Measurements from ENCODE around the gene KLHL24. TPM values are rescaled to one million over a fixed set of nuclear protein-coding genes. Genes with fewer than 3 reads are reported as not detected.

The KLHL24 gene
- total RNA-seq, 1 experiment from 2014 or later = 17.7 TPM

GRCh38 chr3:183592821-183593220 lies 42.6 kb upstream of the KLHL24 start:
- H3T11ph ChIP-seq (ENCODE audit: low read length) = no peak overlapping the region
- no peak overlapping the region for H2BK15ac ChIP-seq (ENCODE audit: low read depth, low read length)
- peaks cover 7 to 12% of the 10 kb centered on the region in 2 experiments for H3K9me3 Mint-ChIP-seq
- H3K9me3 ChIP-seq (ENCODE audit: control insufficient read depth, low read depth, low read length) = no peaks in the 10 kb centered on the region
- H2BK5ac ChIP-seq (ENCODE audit: insufficient read length, low read length) = no peak overlapping the region
- no peak overlapping the region for H2AK5ac ChIP-seq (ENCODE audit: insufficient read length, low read length)
- H3K27ac Mint-ChIP-seq = no peak overlapping the region
- H3K36me3 Mint-ChIP-seq (ENCODE audit: insufficient read depth in 1 of 3, low read depth in 3 of 3) = peaks cover 1 to 8% (median 4%) of the 10 kb centered on the region in 3 experiments; a peak in 4 of 7 replicates
- H2BK20ac ChIP-seq (ENCODE audit: low read depth, low read length, poor library complexity, severe bottlenecking) = no peak overlapping the region
- H4K20me1 ChIP-seq (ENCODE audit: control insufficient read depth, insufficient read depth, insufficient read length) = no peaks in the 10 kb centered on the region
- H3K23me2 ChIP-seq (ENCODE audit: insufficient read length, low read depth, low read length, poor library complexity, severe bottlenecking) = no peaks in the 10 kb centered on the region
- H3K9ac ChIP-seq (ENCODE audit: extremely low read depth, insufficient read length, low read length) = no peak overlapping the region
- no peak overlapping the region for H2BK12ac ChIP-seq (ENCODE audit: insufficient read length, low read depth, low read length)
- H3K4me3 Mint-ChIP-seq = no peak overlapping the region
- no peaks in the 10 kb centered on the region for H3K27me3 ChIP-seq (ENCODE audit: insufficient read depth, low read length)
- peaks cover 2% of the 10 kb centered on the region for H3K27me3 Mint-ChIP-seq (ENCODE audit: low read depth)
- H4K91ac ChIP-seq (ENCODE audit: insufficient read length, low read depth, low read length) = no peak overlapping the region
- H3K14ac ChIP-seq (ENCODE audit: insufficient read depth, low read length) = no peak overlapping the region
- no peak overlapping the region for H3K18ac ChIP-seq (ENCODE audit: insufficient read length, low read depth, low read length)
- no peak overlapping the region for H3K23ac ChIP-seq (ENCODE audit: insufficient read length, low read depth, low read length)
- no peak overlapping the region for H4K8ac ChIP-seq (replicated peaks; ENCODE audit: insufficient read length, low read depth, low read length)
- H3K56ac ChIP-seq (ENCODE audit: insufficient read length, low read depth, low read length) = no peak overlapping the region
- no peak overlapping the region for H3K4me2 ChIP-seq (ENCODE audit: insufficient read depth, insufficient read length, low read length)
- no peak overlapping the region for H3K27ac ChIP-seq (ENCODE audit: insufficient read length, low read depth, low read length)
- no peak for TF ChIP-seq CTCF (conservative IDR thresholded peaks at IDR 0.05)
- no CpG with 5 or more reads among the region's 7 CpGs for WGBS (ENCODE audit: extremely low coverage, insufficient read length, low lambda C conversion rate)
- DNase-seq = no peak
- no peaks in the 10 kb centered on the region for H3K79me1 ChIP-seq (ENCODE audit: insufficient read depth, low read depth, low read length, poor library complexity, severe bottlenecking)
- H3K79me2 ChIP-seq (ENCODE audit: insufficient read depth, low read length) = no peaks in the 10 kb centered on the region
- H4K5ac ChIP-seq (ENCODE audit: insufficient read length, low read depth, low read length) = no peak overlapping the region
- H3K4ac ChIP-seq (ENCODE audit: low read depth, low read length) = no peak overlapping the region
- H3K4me1 Mint-ChIP-seq = peaks cover 19 to 31% of the 10 kb centered on the region in 2 experiments
- H3K4me1 ChIP-seq (ENCODE audit: insufficient read depth, low read length) = peaks cover 5% of the 10 kb centered on the region; the same call in 1 of the 2 replicates
- no peak overlapping the region for H2AFZ ChIP-seq (ENCODE audit: low read length)
- no peak overlapping the region for H2BK120ac ChIP-seq (ENCODE audit: low read depth, low read length, poor library complexity, severe bottlenecking)

All from H9 (cell line).